Psoas muscle (tissue), 8 donors: ENCODE measurements around the gene MTUS2. TPM values are rescaled to one million over a fixed set of nuclear protein-coding genes. Genes with fewer than 3 reads are reported as not detected.
"Not testable (repeated sequence)": the region's sequence is repeated elsewhere in the genome, so short reads cannot be mapped to it uniquely, and the experiment has no call there.

Source experiments
- ATAC-seq, 4 donors: fragments of 200-7000 bp; cut with Tn5 transposase; one replicate each; pipeline ENCODE4 v1.9.1; 2020; ENCODE audit warnings: moderate library complexity in 3 of 4, mild to moderate bottlenecking in 2 of 4
- DNase-seq, 2 donors: peaks; one replicate each; pipeline ENCODE4 v3.0.0-alpha.2; 2020
- H3K27ac ChIP-seq: fragments of 200-600 bp; one replicate; pipeline ENCODE4 v1.8.0; 2022
- H3K27me3 ChIP-seq, 3 donors: fragments of 200-600 bp in 1 of 3; one replicate each; pipeline versions ENCODE4 v1.6.1 to v1.8.0; 2013 to 2022; ENCODE audit warnings: low read length in 2 of 3, mild to moderate bottlenecking in 2 of 3, moderate library complexity in 1 of 3; ENCODE audit not compliant: insufficient read depth in 3 of 3
- H3K36me3 ChIP-seq, 2 donors: fragments of 200-600 bp in 1 of 2; one replicate each; pipeline versions ENCODE4 v1.6.1 to v1.8.0; 2013 to 2022; ENCODE audit warnings: low read depth in 1 of 2, mild to moderate bottlenecking in 1 of 2, moderate library complexity in 1 of 2; ENCODE audit not compliant: insufficient read depth in 1 of 2
- H3K4me1 ChIP-seq: fragments of 200-600 bp; one replicate; pipeline ENCODE4 v1.8.0; 2022
- H3K4me3 ChIP-seq: fragments of 200-600 bp; one replicate; pipeline ENCODE4 v1.8.0; 2022; ENCODE audit warnings: mild to moderate bottlenecking
- H3K9me3 ChIP-seq: fragments of 200-600 bp; one replicate; pipeline ENCODE4 v1.8.0; 2022
- WGBS, 3 donors: extraction: QIAGEN DNeasy Blood & Tissue Kit; methylation state at CpG; one replicate each; pipeline versions ENCODE4 v1.1.6 to v1.1.7; 2013; 5-methylcytosine and 5-hydroxymethylcytosine counted together
- intact Hi-C, 2 donors: fragments of 100-400 bp; cut with DNase I; formaldehyde crosslinking; loops; one replicate each; pipeline versions ENCODE4 v1.11.0 to v1.14.2; 2022
- polyA plus RNA-seq, 3 donors: library from polyadenylated mRNA; stranded (reverse); fragments of 200-250 nt; gene quantifications; one replicate each; pipeline ENCODE4 v1.2.3, GENCODE V29; 2013
- total RNA-seq, 4 donors: library from RNA; stranded (reverse); fragmentation: NEBNext Ultra II Directional in 2 of 4; extraction: Animal tissue kit (Norgen Biotek cat#: 25700) in 2 of 4; gene quantifications; one replicate each; pipeline versions ENCODE4 v1.2.1 to v1.2.4, GENCODE V29; 2021 to 2023
- TF ChIP-seq, protein P1 (sequence below): fragments of 200-600 bp; IDR thresholded peaks from one replicate; pipeline ENCODE4 v1.8.0; 2022; ENCODE audit warnings: antibody characterized with exemption
- donor health status: healthy with polysubstance abuse.
- donor health status: DM: no; HTN: no; CAD: no; lungs with moderate emphysema.
- donor health status: Bipolar disorder and iron deficiency.
- donor health status: healthy.
- donor health status: DM: yes; HTN: yes; CAD: no.
- donor health status: DM: no; HTN: no; CAD: no.
- donor health status: DM: no; HTN: no; CAD: no.
- donor health status: DM: yes; HTN: yes; CAD: no.

Gene MTUS2
- total and polyA plus RNA-seq, 7 donors: 0.03 to 0.79 (median 0.14) TPM; not detected in 2

DNA sequence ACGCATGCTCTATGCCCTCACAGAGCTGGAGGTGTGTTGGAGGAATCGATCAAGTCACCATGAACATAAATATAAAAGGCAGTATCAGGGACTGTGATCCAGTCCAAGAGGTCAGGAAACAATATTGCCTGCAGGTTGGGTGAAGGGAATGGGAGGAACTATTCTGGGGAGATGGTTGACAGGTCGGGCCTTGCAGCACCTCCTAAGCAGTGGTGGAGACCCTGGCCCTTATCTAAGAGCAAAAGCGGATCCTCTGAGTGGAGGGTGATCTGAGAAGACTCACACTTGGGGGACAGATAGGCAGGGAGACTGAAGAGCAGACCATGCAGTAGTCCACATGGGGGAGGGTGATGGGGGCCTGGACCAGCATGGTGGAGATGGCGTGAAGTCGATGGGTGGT, 561.9 kb downstream of the MTUS2 start:
- H3K27ac ChIP-seq: no peak overlapping the region
- intact Hi-C loops: no loop called here
- H3K36me3 ChIP-seq: no peaks in the 10 kb centered on the region
- no peak overlapping the region for H3K4me3 ChIP-seq
- peaks cover 0 to 6% (median 5%) of the 10 kb centered on the region in 3 donors for H3K27me3 ChIP-seq
- no peak for ATAC-seq
- no peaks in the 10 kb centered on the region for H3K9me3 ChIP-seq
- H3K4me1 ChIP-seq: no peaks in the 10 kb centered on the region
- no peak for DNase-seq
- TF ChIP-seq, protein P1, sequence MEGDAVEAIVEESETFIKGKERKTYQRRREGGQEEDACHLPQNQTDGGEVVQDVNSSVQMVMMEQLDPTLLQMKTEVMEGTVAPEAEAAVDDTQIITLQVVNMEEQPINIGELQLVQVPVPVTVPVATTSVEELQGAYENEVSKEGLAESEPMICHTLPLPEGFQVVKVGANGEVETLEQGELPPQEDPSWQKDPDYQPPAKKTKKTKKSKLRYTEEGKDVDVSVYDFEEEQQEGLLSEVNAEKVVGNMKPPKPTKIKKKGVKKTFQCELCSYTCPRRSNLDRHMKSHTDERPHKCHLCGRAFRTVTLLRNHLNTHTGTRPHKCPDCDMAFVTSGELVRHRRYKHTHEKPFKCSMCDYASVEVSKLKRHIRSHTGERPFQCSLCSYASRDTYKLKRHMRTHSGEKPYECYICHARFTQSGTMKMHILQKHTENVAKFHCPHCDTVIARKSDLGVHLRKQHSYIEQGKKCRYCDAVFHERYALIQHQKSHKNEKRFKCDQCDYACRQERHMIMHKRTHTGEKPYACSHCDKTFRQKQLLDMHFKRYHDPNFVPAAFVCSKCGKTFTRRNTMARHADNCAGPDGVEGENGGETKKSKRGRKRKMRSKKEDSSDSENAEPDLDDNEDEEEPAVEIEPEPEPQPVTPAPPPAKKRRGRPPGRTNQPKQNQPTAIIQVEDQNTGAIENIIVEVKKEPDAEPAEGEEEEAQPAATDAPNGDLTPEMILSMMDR: no peak
- 95 to 97% (median 96%) methylated on average over 6 of the region's 6 CpGs for WGBS, 3 donors

DNA sequence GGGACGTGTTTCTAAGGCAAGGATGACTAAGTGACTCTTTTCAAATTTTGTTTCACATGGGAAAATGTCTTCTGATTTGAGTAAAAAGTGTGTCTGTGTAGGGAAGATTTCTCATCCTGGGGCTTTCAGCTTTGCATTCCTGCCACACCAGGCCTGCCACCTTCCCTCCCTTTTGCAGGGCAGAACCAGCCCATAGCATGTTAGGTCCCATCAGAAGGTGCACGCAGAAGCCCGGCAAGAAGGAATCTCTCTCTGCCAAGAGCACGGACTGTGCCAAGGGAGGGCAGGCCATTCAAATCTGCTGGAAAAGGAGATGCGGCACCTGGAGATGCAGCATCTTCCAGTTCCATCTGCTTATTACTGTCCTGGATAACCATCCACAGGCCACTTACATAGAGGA, 563.3 kb downstream of the MTUS2 start:
- DNase-seq (no peak), ATAC-seq (no peak)
- H3K9me3 ChIP-seq: no peaks in the 10 kb centered on the region
- H3K27ac ChIP-seq: no peak overlapping the region
- H3K4me3 ChIP-seq: no peak overlapping the region
- H3K4me1 ChIP-seq: no peaks in the 10 kb centered on the region
- WGBS, 3 donors: 48 to 79% (median 67%) methylated on average over 5 of the region's 5 CpGs
- H3K36me3 ChIP-seq: no peaks in the 10 kb centered on the region
- peaks cover 0 to 6% (median 2%) of the 10 kb centered on the region in 3 donors for H3K27me3 ChIP-seq
- TF ChIP-seq, protein P1: no peak
- intact Hi-C loops: no loop called here

DNA sequence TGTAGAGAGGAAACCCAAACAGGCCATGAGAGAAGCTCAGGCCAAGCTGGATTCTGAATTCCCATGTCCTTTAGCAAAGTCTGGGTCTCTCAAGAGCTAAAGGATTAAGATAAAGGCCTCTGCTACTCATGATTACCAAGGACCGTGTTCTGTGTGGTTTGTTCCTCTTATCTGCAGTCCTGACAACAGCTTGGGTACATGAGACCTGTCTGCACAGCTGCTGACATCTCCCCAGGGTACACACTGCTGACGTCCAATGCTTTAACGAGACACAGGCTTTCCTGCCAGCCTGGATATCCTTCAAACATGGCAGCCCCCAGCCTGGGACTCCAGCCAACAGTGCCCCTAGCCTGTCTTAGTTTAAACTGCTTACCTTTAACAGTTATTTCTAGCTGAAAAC, 564.3 kb downstream of the MTUS2 start:
- H3K4me1 ChIP-seq: no peaks in the 10 kb centered on the region
- no peak for DNase-seq
- H3K27me3 ChIP-seq: peaks cover 0 to 2% (median 2%) of the 10 kb centered on the region in 3 donors
- TF ChIP-seq, protein P1: no peak
- intact Hi-C loops: no loop called here
- no peaks in the 10 kb centered on the region for H3K9me3 ChIP-seq
- 11 to 29% (median 17%) methylated on average over 3 of the region's 3 CpGs for WGBS, 3 donors
- ATAC-seq: no peak
- H3K36me3 ChIP-seq: no peaks in the 10 kb centered on the region
- H3K4me3 ChIP-seq: no peak overlapping the region
- no peak overlapping the region for H3K27ac ChIP-seq

DNA sequence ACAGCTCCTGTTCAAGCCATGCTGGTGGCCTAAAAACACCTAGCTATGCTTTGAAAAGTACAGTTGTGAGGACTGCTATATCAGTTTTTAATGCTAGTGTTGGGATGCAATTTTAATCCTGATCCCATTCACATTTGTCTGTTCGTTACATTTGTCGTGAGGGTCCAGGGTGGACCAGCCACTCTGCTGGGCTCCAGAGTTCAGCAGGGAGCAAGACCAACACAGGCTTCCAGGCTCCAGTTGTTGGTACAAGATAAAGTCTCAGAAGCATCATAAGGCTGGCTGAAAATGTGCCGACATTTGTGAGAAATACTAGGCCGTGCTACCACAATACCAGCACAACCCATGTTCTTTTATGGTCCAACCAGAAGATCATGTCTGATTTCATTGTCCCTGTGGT, 564.7 kb downstream of the MTUS2 start:
- WGBS, 3 donors: 80 to 93% (median 83%) methylated on average over 4 of the region's 4 CpGs
- intact Hi-C loops: no loop called here
- Histone ChIP-seq H3K9me3 (no peaks in the 10 kb centered on the region), H3K27ac (no peak overlapping the region), H3K36me3 (no peaks in the 10 kb centered on the region), H3K4me1 (no peaks in the 10 kb centered on the region), H3K4me3 (no peak overlapping the region), H3K27me3 (peaks cover 0 to 2% (median 2%) of the 10 kb centered on the region in 3 donors)
- DNase-seq (no peak), ATAC-seq (no peak)
- TF ChIP-seq, protein P1: no peak

DNA sequence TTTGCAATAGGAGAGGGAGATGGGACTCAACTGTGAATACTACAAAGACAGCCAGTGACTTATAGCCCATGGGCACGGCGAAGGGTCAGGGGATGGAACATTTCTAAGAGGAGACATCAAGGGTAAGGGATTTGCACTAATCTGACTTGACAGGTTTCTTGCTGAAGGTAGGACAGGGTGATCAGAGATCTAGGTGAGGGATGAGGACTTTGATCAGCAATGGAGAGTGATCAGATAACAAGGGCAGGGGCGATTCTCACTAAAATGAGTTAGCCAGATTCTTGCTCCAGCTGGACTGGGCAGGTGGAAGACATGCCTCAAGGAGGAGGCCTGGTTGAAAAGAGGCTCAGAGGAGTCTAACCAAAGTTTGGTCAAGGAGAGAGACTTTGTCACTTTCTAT, 566.1 kb downstream of the MTUS2 start:
- intact Hi-C loops: no loop called here
- no peak overlapping the region for H3K27ac ChIP-seq
- no peaks in the 10 kb centered on the region for H3K4me1 ChIP-seq
- H3K9me3 ChIP-seq: no peaks in the 10 kb centered on the region
- no peak overlapping the region for H3K4me3 ChIP-seq
- ATAC-seq: no peak
- H3K27me3 ChIP-seq: peaks cover 0 to 2% (median 2%) of the 10 kb centered on the region in 3 donors
- H3K36me3 ChIP-seq: no peaks in the 10 kb centered on the region
- TF ChIP-seq, protein P1: no peak
- 59 to 87% (median 72%) methylated on average over 3 of the region's 3 CpGs for WGBS, 3 donors
- DNase-seq: no peak

DNA sequence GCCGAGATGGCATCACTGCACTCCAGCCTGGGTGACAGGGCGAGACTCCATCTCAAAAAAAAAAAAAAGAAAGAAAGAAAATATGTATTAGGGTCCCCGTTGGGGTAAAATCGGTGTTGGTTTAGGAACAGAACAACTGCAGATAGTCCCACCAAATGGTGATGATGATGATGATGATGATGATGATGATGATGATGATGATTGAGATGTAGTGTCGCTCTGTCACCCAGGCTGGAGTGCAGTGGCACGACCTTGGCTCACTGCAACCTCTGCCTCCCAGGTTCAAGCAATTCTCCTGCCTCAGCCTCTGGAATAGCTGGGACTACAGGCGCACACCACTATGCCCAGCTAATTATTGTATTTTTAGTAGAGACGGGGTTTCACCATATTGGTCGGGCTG, 570.5 kb downstream of the MTUS2 start:
- H3K36me3 ChIP-seq, intact Hi-C loops, H3K27ac ChIP-seq, DNase-seq, H3K9me3 ChIP-seq, H3K27me3 ChIP-seq, H3K4me1 ChIP-seq, H3K4me3 ChIP-seq, ATAC-seq: not testable (repeated sequence)
- WGBS, 3 donors: 92 to 96% (median 96%) methylated on average over 9 of the region's 9 CpGs
